HEK293 (cell line): ENCODE measurements around the gene CACNA1S.

Experiments used
- ZBTB17 ChIP-seq: fragments of 450-650 bp; formaldehyde crosslinking; IDR thresholded peaks from 2 replicates; pipeline ENCODE4 v1.5.1; 2016; ENCODE audit warnings: missing biosample characterization, missing genetic modification characterization
- ZNF155 ChIP-seq: fragments of 450-650 bp; formaldehyde crosslinking; IDR thresholded peaks from 2 replicates; pipeline ENCODE4 v1.5.1; 2016; ENCODE audit warnings: missing biosample characterization, missing genetic modification characterization
- ZNF544 ChIP-seq: fragments of 450-650 bp; formaldehyde crosslinking; IDR thresholded peaks from 2 replicates; pipeline ENCODE4 v1.5.0; 2017; ENCODE audit warnings: missing biosample characterization, missing genetic modification characterization
- TF ChIP-seq, protein P1 (sequence below): fragments of 450-650 bp; formaldehyde crosslinking; IDR thresholded peaks from 2 replicates; pipeline ENCODE4 v1.5.1; 2016; ENCODE audit warnings: missing biosample characterization, missing genetic modification characterization
- TF ChIP-seq, protein P2 (sequence below): fragments of 450-650 bp; formaldehyde crosslinking; IDR thresholded peaks from 2 replicates; pipeline ENCODE4 v1.5.1; 2016; ENCODE audit warnings: missing biosample characterization, missing genetic modification characterization, low read depth

DNA sequence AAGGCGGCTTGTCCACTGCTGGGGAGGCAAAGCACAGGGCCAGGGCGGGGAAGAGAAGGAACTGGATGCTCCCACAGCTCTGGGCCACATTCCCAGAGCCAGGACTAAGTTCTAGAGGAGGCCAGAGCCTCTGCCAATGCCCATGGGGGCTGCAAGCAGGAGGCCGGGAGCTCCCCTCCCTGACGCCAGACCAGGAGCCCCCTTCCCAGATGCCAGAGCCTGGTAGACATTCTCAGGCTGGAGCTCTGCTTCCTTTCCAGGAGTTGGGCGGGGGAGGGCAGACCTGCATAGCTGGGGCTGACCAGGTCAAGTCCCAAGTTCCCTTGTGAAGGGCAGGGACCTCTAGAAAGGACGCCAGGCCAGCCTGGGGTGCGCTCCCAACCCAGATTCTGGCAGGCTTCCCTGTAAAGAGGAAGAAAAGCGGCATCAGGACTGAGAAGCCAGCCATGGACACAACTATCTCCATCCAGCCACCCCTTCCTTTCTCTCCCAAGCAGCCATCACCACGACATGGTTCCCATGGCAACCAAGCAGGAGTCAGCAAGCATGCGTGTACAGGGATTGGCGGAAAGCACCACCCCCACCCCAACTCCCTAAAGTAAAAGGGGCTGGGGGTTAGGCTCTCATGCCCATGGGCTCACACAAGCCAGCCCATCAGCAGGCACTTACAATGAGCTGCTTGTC is 102.1 kb downstream of the CACNA1S start:
- TF ChIP-seq ZNF544 (tag by site-specific recombination) (no peak), ZBTB17 (tag by site-specific recombination) (no peak), ZNF155 (tag by site-specific recombination) (no peak)
- TF ChIP-seq, protein P1, sequence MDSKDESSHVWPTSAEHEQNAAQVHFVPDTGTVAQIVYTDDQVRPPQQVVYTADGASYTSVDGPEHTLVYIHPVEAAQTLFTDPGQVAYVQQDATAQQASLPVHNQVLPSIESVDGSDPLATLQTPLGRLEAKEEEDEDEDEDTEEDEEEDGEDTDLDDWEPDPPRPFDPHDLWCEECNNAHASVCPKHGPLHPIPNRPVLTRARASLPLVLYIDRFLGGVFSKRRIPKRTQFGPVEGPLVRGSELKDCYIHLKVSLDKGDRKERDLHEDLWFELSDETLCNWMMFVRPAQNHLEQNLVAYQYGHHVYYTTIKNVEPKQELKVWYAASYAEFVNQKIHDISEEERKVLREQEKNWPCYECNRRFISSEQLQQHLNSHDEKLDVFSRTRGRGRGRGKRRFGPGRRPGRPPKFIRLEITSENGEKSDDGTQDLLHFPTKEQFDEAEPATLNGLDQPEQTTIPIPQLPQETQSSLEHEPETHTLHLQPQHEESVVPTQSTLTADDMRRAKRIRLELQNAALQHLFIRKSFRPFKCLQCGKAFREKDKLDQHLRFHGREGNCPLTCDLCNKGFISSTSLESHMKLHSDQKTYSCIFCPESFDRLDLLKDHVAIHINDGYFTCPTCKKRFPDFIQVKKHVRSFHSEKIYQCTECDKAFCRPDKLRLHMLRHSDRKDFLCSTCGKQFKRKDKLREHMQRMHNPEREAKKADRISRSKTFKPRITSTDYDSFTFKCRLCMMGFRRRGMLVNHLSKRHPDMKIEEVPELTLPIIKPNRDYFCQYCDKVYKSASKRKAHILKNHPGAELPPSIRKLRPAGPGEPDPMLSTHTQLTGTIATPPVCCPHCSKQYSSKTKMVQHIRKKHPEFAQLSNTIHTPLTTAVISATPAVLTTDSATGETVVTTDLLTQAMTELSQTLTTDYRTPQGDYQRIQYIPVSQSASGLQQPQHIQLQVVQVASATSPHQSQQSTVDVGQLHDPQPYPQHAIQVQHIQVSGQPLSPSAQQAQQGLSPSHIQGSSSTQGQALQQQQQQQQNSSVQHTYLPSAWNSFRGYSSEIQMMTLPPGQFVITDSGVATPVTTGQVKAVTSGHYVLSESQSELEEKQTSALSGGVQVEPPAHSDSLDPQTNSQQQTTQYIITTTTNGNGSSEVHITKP = no peak
- TF ChIP-seq, protein P2, sequence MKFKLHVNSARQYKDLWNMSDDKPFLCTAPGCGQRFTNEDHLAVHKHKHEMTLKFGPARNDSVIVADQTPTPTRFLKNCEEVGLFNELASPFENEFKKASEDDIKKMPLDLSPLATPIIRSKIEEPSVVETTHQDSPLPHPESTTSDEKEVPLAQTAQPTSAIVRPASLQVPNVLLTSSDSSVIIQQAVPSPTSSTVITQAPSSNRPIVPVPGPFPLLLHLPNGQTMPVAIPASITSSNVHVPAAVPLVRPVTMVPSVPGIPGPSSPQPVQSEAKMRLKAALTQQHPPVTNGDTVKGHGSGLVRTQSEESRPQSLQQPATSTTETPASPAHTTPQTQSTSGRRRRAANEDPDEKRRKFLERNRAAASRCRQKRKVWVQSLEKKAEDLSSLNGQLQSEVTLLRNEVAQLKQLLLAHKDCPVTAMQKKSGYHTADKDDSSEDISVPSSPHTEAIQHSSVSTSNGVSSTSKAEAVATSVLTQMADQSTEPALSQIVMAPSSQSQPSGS = no peak
